Neutrophil (primary cell): ENCODE results near the gene ZYG11A.

ENCODE experiments used
- H3K27ac ChIP-seq: fragments of 200-600 bp; sonication (generic); 2 replicates; pipeline ENCODE4 v1.5.1; 2016; ENCODE audit warnings: mild to moderate bottlenecking, moderate library complexity
- H3K27me3 ChIP-seq: fragments of 200-600 bp; sonication (generic); 2 replicates; pipeline ENCODE4 v1.6.0; 2016; ENCODE audit warnings: mild to moderate bottlenecking
- H3K36me3 ChIP-seq: fragments of 200-600 bp; sonication (generic); 2 replicates; pipeline ENCODE4 v1.5.1; 2017
- H3K4me1 ChIP-seq, 2 experiments: fragments of 200-600 bp in 1 of 2; sonication (generic) in 1 of 2; 1 replicate in 1 of 2; 2 replicates in 1 of 2; pipeline versions ENCODE4 v1.5.1 to v1.6.1; 2013 to 2016; ENCODE audit warnings: low read depth in 1 of 2, low read length in 1 of 2, mild to moderate bottlenecking in 1 of 2, moderate library complexity in 1 of 2; ENCODE audit not compliant: control insufficient read depth in 1 of 2, insufficient read depth in 1 of 2
- H3K4me3 ChIP-seq, 2 experiments: fragments of 200-600 bp in 1 of 2; sonication (generic) in 1 of 2; 1 replicate in 1 of 2; 2 replicates in 1 of 2; pipeline ENCODE4 v1.5.1; 2013 to 2016; ENCODE audit warnings: low read depth in 1 of 2, low read length in 1 of 2, mild to moderate bottlenecking in 1 of 2, moderate library complexity in 1 of 2
- H3K9me3 ChIP-seq: fragments of 200-600 bp; sonication (generic); 2 replicates; pipeline ENCODE4 v1.5.1; 2016
- CTCF ChIP-seq: fragments of 200-600 bp; sonication (generic); IDR thresholded peaks from 2 replicates; pipeline ENCODE4 v1.5.1; 2016; ENCODE audit warnings: antibody characterized with exemption

The ZYG11A gene

GRCh38 chr1:52943876-52944416 lies 101.4 kb downstream of the ZYG11A start:
- Histone ChIP-seq H3K9me3 (no peaks in the 10 kb centered on the region), H3K4me3 (no peak overlapping the region), H3K27me3 (no peaks in the 10 kb centered on the region), H3K36me3 (no peaks in the 10 kb centered on the region), H3K4me1 (peaks cover 14% of the 10 kb centered on the region in 2 experiments), H3K27ac (no peak overlapping the region)
- TF ChIP-seq CTCF = no peak

GRCh38 chr1:52944566-52944965 lies 102.0 kb downstream of the ZYG11A start:
- H3K9me3 ChIP-seq = no peaks in the 10 kb centered on the region
- H3K4me3 ChIP-seq = no peak overlapping the region
- no peaks in the 10 kb centered on the region for H3K36me3 ChIP-seq
- no peak overlapping the region for H3K27ac ChIP-seq
- TF ChIP-seq CTCF = no peak
- H3K27me3 ChIP-seq = no peaks in the 10 kb centered on the region
- H3K4me1 ChIP-seq = peaks cover 9% of the 10 kb centered on the region in 2 experiments
